ENCODE results near the gene PPP3CA.
"Not testable (repeated sequence)": the region's sequence is repeated elsewhere in the genome, so short reads cannot be mapped to it uniquely, and the experiment has no call there.

Gene PPP3CA

DNA sequence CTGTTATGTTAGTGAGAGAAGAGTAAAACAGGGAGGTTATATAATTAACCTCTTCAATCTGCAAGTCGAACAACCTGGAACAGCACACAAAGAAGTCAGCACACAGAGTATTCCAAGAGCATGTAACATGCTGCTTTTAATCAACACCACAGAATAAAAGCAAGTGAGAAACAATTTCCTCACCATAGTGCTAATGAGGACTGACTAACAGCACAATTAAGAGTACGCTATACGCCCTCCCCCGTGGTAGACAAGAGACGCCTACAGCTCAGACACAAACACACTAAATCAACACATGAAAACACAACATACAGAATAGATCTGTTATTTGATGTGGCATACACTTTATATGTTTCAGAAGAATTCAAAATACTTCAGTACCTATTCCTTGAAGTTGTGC, 103.0 kb downstream of the PPP3CA start:
- no peak for DNase-seq

GRCh38 chr4:101242441-101242840, 104.9 kb downstream of the PPP3CA start:
- DNase-seq, result no peak

GRCh38 chr4:101240099-101240498, 107.2 kb downstream of the PPP3CA start:
- no peak for DNase-seq

DNA sequence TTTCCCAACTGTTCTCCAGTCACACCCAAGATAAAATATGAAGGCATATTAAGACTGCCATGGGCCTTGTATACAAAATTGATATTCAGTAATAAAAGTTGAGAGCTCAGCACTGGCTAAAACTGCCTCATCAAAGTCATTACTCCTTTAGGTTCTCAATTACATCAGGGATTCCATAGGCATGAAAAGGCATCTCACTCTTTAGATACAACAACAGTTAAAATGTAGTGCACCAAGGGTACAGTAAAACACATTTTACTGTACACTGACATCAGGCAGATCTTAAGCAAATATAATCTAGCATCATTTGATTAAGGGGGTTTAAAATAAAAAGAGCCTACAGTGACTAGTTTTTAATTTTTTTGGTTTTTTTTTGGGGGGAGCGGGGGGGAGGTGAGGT, 107.7 kb downstream of the PPP3CA start:
- no peak for DNase-seq

DNA sequence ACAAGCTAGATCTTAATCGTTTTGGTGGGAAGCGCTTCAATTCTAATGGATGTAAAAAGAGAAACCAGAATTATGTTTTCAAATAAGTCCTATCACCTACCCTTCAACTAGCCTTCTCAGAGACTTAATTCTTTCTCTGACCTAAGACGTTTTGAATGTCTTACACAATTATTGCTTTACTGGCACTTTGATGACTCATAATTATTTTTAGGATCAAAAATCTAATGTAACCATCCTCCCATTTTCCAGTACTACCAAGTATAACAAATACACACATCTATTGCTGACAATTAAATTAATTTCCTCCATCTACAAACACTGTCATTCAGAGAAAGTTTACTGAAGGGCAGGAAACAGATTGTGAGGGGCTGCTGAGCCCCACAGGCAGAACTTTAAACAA, 108.6 kb downstream of the PPP3CA start:
- no peak for DNase-seq

DNA sequence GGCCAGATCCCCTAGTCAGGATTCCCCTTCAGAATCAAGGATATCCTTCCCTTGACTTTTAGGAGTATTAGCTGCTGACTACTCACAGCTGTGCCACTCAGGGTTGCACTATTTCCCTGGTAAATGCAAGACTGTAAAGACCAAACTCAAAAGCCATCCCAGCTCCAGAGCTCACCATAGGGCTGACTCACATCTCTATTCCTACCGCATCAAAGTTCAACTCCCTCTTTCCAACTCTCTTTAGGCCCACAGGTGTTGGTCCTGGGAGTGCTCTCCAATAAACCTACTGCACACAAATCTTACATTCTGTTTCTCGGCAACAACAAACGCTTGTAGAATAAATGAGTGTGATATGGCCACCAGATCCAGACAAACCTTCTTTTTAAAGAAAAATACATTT, 109.6 kb downstream of the PPP3CA start:
- no peak for DNase-seq

DNA sequence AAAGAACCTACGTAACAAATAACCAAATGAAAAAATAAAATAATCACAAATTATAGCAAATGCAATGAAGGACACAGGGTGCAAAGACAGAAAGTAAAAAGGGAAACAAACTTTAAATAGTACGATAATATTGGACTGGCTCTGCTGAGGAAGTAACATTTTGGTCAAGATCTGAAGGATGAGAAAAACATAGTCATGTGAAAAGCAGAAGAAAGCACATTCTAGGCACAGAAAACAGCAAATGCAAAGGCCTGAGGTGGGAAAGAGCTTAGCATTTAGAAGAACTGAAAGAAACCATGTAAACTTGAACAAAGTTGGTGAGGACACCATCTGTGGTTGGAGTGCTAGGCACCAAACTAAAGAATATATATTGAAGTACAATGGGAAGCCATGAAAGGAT, 111.2 kb downstream of the PPP3CA start:
- no peak for DNase-seq

GRCh38 chr4:101234141-101234540, 113.2 kb downstream of the PPP3CA start:
- not testable (repeated sequence) for DNase-seq

DNA sequence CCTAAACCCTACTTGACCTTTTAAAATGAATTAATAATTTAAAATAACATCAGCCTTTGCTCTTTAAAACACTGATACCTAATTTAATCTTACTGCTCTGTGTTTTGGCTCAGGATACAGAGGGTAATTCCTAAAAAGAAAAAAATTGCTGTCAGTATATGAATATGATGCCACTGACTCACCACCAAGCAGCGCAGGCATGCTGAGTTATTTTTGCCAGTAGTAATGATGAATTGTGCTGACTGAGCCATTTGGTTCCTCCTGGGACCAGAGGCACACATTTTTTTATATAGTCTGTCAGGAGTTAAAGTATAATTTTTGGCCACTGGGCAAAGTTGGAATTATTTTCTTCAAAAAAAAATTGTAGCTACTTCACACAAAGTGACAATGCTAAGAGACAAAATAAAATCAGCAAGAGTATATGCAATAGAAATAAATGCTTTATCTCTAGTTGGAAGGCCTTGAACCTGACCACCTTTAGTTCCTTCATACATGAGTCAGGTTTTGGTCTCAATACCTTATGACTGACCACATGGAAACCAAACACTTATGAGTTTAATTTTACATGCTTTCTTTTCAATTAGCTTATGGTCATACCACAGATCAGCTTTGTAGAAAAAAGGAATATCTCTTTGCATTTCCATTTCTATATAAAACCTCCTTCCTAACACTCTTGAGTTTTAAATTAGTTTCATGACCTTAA, 115.1 kb downstream of the PPP3CA start:
- no peak for DNase-seq

DNA sequence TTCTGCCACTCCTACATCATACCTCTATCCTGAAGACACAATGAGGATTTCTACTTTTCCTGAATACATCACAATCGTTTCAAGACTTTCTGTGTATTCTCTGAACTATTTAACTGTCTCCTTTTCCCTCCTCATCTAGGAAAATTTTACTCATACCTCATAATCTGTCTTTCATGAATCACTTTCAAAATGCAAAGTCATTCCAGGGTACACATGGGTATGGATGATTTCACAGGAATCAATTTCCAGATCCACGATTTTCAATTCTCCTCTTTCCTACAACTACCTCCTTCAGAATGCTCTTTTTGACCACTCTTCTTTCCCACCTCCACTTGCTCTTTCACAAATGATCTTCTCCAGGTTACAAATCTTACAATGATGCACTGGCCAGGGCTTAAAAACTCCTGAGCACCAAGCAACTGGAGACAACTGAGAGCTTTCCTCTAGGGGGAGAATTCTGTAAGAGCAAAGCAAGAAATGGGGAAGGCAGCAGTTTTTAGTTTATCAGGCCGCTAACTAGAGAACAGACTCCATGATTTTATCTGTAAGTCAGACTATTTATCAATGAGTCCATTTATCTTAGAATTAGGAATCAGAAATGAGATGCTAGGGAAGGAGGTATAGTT, 116.4 kb downstream of the PPP3CA start:
- no peak for DNase-seq

GRCh38 chr4:101229116-101229515, 118.2 kb downstream of the PPP3CA start:
- DNase-seq, result no peak

DNA sequence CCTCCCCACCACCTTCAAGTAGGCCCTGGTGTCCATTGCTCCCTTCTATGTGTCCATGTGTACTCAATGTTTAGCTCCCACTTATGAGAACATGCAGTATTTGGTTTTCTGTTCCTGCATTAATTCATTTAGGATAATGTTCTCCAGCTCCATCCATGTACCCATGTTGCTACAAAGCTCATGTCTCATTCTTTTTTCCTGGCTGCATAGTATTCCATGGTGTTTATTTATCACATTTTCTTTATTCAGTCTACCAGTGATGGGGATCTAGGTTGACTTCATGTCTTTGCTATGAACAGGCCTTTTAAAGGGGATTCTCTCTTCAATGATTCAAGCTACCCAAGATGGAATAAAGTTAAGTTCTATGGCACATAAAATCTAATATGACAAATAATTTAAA, 119.6 kb downstream of the PPP3CA start:
- DNase-seq, result no peak

GRCh38 chr4:101224358-101225218, 122.7 kb downstream of the PPP3CA start:
- DNase-seq, result no peak

DNA sequence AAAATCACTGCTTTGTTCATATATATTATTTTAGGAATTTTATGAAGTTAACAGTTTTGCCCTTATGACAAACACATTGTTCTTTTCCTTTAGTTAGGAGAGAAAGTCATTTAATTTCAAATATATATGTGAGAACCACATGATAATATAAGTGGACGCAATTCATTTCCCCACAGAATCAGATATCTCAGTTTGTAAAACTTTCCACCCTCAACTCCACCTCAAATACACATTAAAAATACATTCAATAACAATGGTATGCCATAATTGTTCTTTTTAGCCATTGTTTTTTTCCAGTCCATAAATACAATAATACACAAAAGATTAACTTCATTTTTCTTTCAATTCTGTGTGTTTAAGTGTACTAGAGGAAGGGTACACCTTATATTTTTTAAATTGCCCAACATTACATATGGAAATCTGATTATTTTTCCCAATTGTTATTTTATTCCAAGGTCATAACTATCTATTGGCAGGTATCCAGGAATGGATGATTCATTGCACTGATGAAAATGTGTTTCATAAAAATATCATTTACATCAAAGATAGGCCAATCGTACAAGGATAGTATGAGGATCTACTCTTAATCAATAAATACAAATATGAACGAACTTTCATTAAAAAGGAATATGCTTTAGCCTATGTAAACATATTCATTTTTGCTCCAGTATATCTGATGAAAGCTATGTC, 125.0 kb downstream of the PPP3CA start:
- DNase-seq, result no peak

- DNase-seq, result no peak
These were observed 126.0 kb downstream of the PPP3CA start for GRCh38 chr4:101221294-101221693.

DNA sequence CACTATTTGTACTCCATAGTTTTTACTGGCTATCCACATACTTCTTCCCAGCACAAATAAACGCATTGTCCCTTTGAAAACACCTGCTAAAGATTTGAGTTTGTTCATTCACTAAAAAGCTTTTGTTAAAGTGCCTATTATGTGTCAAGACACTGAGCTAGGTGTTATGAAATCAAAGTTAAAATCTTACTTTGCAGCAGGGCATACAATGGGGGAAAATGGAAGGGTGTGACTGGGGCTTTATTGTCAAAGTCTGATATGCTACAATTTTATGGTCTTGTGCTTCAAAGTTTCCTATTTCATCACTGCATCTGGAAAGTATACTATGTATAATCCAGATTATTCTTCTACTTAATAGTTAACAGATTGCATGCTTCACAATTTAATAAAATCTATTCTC, 128.4 kb downstream of the PPP3CA start:
- DNase-seq, result no peak

- no peak for DNase-seq
These were observed 129.0 kb downstream of the PPP3CA start for GRCh38 chr4:101218346-101218745.

DNA sequence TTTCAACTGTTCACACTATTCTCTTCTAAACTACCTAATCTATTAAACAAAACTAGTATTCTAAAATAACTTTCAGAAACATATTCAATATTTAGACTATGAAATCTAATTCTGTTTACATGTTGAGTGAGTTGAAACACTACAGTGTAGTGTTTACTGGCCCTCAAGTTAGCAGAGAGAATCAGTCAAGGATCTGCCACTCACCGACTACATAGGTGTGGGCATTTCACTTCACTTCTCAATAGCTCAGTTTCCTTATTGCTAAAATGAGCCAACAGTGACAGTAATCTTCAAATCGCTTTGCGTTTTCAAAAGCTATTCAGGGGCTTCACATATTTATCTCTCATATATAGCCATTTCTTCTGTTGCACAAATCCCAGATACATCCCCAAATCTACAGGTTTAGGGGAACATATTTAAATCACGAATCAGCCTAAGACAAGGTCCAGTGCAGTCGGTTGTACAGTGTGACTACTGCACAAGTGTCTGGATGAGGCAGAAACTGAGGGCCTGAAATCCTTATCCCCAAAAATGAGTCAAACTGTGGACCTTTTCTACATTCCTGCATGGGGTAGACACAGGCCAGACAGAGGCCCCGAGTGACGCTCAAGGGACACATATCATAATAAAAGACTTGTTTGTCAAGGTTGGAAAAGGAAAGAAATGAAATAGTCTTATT, 129.8 kb downstream of the PPP3CA start:
- no peak for DNase-seq

- DNase-seq, result no peak
These were observed 136.2 kb downstream of the PPP3CA start for GRCh38 chr4:101211146-101211553.

- DNase-seq, result no peak
These were observed 137.0 kb downstream of the PPP3CA start for GRCh38 chr4:101210331-101210730.

GRCh38 chr4:101208171-101208570, 139.2 kb downstream of the PPP3CA start:
- no peak for DNase-seq

GRCh38 chr4:101205916-101206315, 141.4 kb downstream of the PPP3CA start:
- no peak for DNase-seq

- DNase-seq, result no peak
These were observed 145.9 kb downstream of the PPP3CA start for GRCh38 chr4:101201421-101201820.
